ENCODE results near the gene LINGO3.

LINGO3 gene

GRCh38 chr19:2270423-2271233 lies 37.3 kb downstream of the LINGO3 start:
- FAIRE-seq (peak; percentile 40), DNase-seq (ENCODE audit: insufficient read length, low spot score) (no peak)
- TF ChIP-seq TAF1 (IDR thresholded peaks at IDR 0.05; ENCODE audit: low read depth, low read length) (peak; percentile 73), POU2F2 (IDR thresholded peaks at IDR 0.05; ENCODE audit: low read depth, low read length) (no peak), POLR2A (IDR thresholded peaks at IDR 0.05; ENCODE audit: low read depth, low read length) (peak; percentile 67; the same call in 1 of the 2 replicates), POLR2AphosphoS5 (IDR thresholded peaks at IDR 0.05; ENCODE audit: low read depth, low read length) (no peak), PAX5 (IDR thresholded peaks at IDR 0.05; ENCODE audit: insufficient read depth, low read length, severe bottlenecking) (no peak), SPI1 (IDR thresholded peaks at IDR 0.05; ENCODE audit: low read depth, low read length) (peak; percentile 93)

GRCh38 chr19:2270157-2270422 lies 37.9 kb downstream of the LINGO3 start:
- no peak for FAIRE-seq
- DNase-seq (ENCODE audit: insufficient read length, low spot score) = no peak
- TF ChIP-seq POLR2A (IDR thresholded peaks at IDR 0.05; ENCODE audit: low read depth, low read length) (no peak), PAX5 (IDR thresholded peaks at IDR 0.05; ENCODE audit: insufficient read depth, low read length, severe bottlenecking) (no peak), TAF1 (IDR thresholded peaks at IDR 0.05; ENCODE audit: low read depth, low read length) (no peak), SPI1 (IDR thresholded peaks at IDR 0.05; ENCODE audit: low read depth, low read length) (no peak), POU2F2 (IDR thresholded peaks at IDR 0.05; ENCODE audit: low read depth, low read length) (no peak), POLR2AphosphoS5 (IDR thresholded peaks at IDR 0.05; ENCODE audit: low read depth, low read length) (no peak)

- FAIRE-seq = peak; percentile 94
- peak; percentile 98 for DNase-seq (ENCODE audit: insufficient read length, low spot score)
- TF ChIP-seq PAX5 (IDR thresholded peaks at IDR 0.05; ENCODE audit: insufficient read depth, low read length, severe bottlenecking) (no peak), POU2F2 (IDR thresholded peaks at IDR 0.05; ENCODE audit: low read depth, low read length) (peak; percentile 66; the same call in 1 of the 2 replicates), SPI1 (IDR thresholded peaks at IDR 0.05; ENCODE audit: low read depth, low read length) (no peak), TAF1 (IDR thresholded peaks at IDR 0.05; ENCODE audit: low read depth, low read length) (peak; percentile 99), POLR2AphosphoS5 (IDR thresholded peaks at IDR 0.05; ENCODE audit: low read depth, low read length) (peak; percentile 98), POLR2A (IDR thresholded peaks at IDR 0.05; ENCODE audit: low read depth, low read length) (peak; percentile 95)
These were observed 38.5 kb downstream of the LINGO3 start for GRCh38 chr19:2269244-2270156.

GRCh38 chr19:2268861-2269243 lies 39.1 kb downstream of the LINGO3 start:
- no peak for TF ChIP-seq POLR2AphosphoS5 (IDR thresholded peaks at IDR 0.05; ENCODE audit: low read depth, low read length)
- no peak for TF ChIP-seq PAX5 (IDR thresholded peaks at IDR 0.05; ENCODE audit: insufficient read depth, low read length, severe bottlenecking)
- no peak for TF ChIP-seq SPI1 (IDR thresholded peaks at IDR 0.05; ENCODE audit: low read depth, low read length)
- no peak for TF ChIP-seq POLR2A (IDR thresholded peaks at IDR 0.05; ENCODE audit: low read depth, low read length)
- TF ChIP-seq POU2F2 (IDR thresholded peaks at IDR 0.05; ENCODE audit: low read depth, low read length) = no peak
- TF ChIP-seq TAF1 (IDR thresholded peaks at IDR 0.05; ENCODE audit: low read depth, low read length) = no peak
- no peak for DNase-seq (ENCODE audit: insufficient read length, low spot score)
- no peak for FAIRE-seq

GRCh38 chr19:2268480-2268830 lies 39.5 kb downstream of the LINGO3 start:
- DNase-seq (ENCODE audit: insufficient read length, low spot score) (no peak), FAIRE-seq (no peak)
- TF ChIP-seq POLR2A (IDR thresholded peaks at IDR 0.05; ENCODE audit: low read depth, low read length) (no peak), SPI1 (IDR thresholded peaks at IDR 0.05; ENCODE audit: low read depth, low read length) (no peak), POU2F2 (IDR thresholded peaks at IDR 0.05; ENCODE audit: low read depth, low read length) (no peak), PAX5 (IDR thresholded peaks at IDR 0.05; ENCODE audit: insufficient read depth, low read length, severe bottlenecking) (no peak), POLR2AphosphoS5 (IDR thresholded peaks at IDR 0.05; ENCODE audit: low read depth, low read length) (no peak), TAF1 (IDR thresholded peaks at IDR 0.05; ENCODE audit: low read depth, low read length) (no peak)

GRCh38 chr19:2266183-2266993 lies 41.6 kb downstream of the LINGO3 start:
- no peak for DNase-seq (ENCODE audit: insufficient read length, low spot score)
- TF ChIP-seq POU2F2 (IDR thresholded peaks at IDR 0.05; ENCODE audit: low read depth, low read length) = no peak
- TF ChIP-seq TAF1 (IDR thresholded peaks at IDR 0.05; ENCODE audit: low read depth, low read length) = no peak
- TF ChIP-seq PAX5 (IDR thresholded peaks at IDR 0.05; ENCODE audit: insufficient read depth, low read length, severe bottlenecking) = no peak
- 0 out of 2 replicates have a peak, but pooled peaks have one; percentile 36 for TF ChIP-seq POLR2A (IDR thresholded peaks at IDR 0.05; ENCODE audit: low read depth, low read length)
- TF ChIP-seq SPI1 (IDR thresholded peaks at IDR 0.05; ENCODE audit: low read depth, low read length) = peak; percentile 95
- peak; percentile 97 for FAIRE-seq

- FAIRE-seq = no peak
- no peak for DNase-seq (ENCODE audit: insufficient read length, low spot score)
- TF ChIP-seq TAF1 (IDR thresholded peaks at IDR 0.05; ENCODE audit: low read depth, low read length) = no peak
- TF ChIP-seq POLR2A (IDR thresholded peaks at IDR 0.05; ENCODE audit: low read depth, low read length) = no peak
- TF ChIP-seq SPI1 (IDR thresholded peaks at IDR 0.05; ENCODE audit: low read depth, low read length) = no peak
These were observed 46.3 kb downstream of the LINGO3 start for GRCh38 chr19:2261438-2262172.

- DNase-seq (ENCODE audit: insufficient read length, low spot score) = no peak
- peak; percentile 84 for FAIRE-seq
- TF ChIP-seq TAF1 (IDR thresholded peaks at IDR 0.05; ENCODE audit: low read depth, low read length) = no peak
- TF ChIP-seq POLR2AphosphoS5 (IDR thresholded peaks at IDR 0.05; ENCODE audit: low read depth, low read length) = no peak
- no peak for TF ChIP-seq PAX5 (IDR thresholded peaks at IDR 0.05; ENCODE audit: insufficient read depth, low read length, severe bottlenecking)
- no peak for TF ChIP-seq SPI1 (IDR thresholded peaks at IDR 0.05; ENCODE audit: low read depth, low read length)
- peak; percentile 69 for TF ChIP-seq POU2F2 (IDR thresholded peaks at IDR 0.05; ENCODE audit: low read depth, low read length)
These were observed 47.6 kb downstream of the LINGO3 start for GRCh38 chr19:2260341-2260805.

All from GM12891 (cell line).